HG03457 (cell line): Measurements from ENCODE around the gene UNC5C.

ENCODE experiments used
- ATAC-seq: cut with Tn5 transposase; IDR thresholded peaks from one replicate; pipeline ENCODE4 v1.9.1; 2021; ENCODE audit warnings: moderate number of reproducible peaks; ENCODE audit not compliant: unreplicated experiment

Gene UNC5C

GRCh38 chr4:95231681-95232080 lies 317.1 kb downstream of the UNC5C start:
- ATAC-seq = no peak

GRCh38 chr4:95225849-95226248 lies 322.9 kb downstream of the UNC5C start:
- no peak for ATAC-seq

- no peak for ATAC-seq
Observed at GRCh38 chr4:95224402-95224801, 324.4 kb downstream of the UNC5C start.

- ATAC-seq = no peak
Observed at GRCh38 chr4:95220205-95221175, 328.3 kb downstream of the UNC5C start.

DNA sequence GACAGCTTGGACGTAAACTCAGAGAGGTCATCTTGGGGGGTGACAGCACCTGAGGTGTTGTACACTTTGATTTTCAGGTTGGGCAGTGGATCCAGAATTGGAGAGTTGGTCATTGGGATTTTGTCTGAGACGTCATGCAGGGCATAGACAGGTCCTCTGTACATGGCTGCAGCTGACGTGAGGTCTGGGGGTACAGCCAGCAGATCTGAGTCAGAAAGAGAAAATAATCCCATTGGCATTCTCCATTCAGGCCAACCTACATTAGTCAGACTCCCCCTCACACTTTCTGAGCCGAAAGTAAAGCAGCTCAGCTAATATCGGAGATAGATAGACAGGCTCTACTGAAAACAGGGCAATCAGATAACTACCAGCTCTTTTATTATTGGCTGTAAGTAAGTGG lies 329.7 kb downstream of the UNC5C start:
- no peak for ATAC-seq

DNA sequence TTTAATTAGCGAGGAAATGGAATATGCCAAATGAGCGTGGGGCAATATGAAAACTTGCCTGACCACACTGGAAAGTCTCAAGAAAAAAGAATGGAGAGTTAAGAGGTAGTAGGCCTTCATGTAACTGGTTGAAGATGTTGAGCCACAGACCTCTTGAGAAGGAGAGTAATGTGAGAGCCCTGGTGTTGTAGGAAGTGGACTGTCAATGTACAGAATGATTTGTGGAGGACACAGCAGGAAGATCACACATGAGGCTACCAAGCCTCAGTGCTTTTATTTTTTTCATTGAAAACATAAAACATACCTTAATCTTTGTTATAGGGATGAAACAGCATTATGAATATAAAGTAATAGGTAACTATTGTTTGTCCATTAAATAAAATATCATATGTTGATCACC lies 331.6 kb downstream of the UNC5C start:
- no peak for ATAC-seq

DNA sequence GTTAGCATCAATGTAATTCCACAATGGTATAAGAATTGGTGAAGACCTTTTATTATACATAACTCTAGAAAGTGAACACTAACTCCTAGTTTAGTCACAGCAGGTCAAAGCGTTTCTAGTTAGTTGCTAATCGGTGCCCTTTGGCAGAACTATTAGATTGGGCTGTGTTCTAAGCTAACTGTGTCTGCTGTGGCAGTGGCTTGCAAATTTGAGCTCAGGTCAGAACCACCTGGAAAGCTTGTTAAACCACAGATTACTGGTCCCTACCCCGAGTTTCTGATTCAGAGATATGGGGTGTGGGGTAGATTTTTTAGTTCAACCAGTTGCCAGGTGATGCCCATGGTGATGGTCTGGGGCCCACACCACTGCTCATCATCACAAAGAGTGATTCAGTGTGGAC lies 332.1 kb downstream of the UNC5C start:
- no peak for ATAC-seq

- ATAC-seq = no peak
Observed at GRCh38 chr4:95215991-95216605, 332.7 kb downstream of the UNC5C start.

DNA sequence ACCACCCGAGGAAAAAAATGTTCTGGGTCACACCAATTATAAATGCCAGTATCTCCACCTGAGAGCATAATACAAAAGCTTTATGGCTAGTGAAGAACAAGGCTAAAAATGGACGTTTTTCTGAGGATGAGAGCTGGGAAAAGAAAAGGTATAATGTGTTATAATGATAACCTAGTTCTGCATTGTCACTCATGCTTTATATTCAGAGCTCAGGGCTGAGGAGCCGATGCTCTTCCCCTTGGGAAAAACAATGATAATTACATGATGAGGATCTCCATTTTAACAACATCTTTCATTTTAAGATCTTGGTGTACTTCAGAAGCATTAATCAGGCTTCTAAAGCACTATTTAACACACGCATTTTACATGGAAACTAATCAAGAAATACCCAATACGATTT lies 333.7 kb downstream of the UNC5C start:
- ATAC-seq = no peak

GRCh38 chr4:95214408-95214807 lies 334.4 kb downstream of the UNC5C start:
- ATAC-seq = no peak

DNA sequence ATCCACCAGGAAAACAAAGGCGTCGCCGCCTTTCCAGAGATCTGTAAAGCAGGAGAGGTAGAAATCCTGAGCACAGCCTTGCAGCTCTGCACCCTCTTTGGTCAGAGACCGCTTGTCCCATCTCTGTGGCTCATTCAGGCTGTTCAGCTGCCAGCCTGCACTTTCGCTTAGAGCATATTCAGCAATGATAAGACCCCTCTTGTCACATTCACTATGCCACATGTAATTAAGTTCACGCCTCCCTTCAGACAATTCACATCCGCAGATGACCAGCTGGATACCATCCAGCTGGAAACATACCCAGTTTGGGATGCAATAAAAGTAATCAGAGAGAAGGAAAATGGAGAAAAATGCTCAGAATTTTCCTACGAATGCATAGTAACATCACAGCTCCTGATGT lies 335.4 kb downstream of the UNC5C start:
- no peak for ATAC-seq

DNA sequence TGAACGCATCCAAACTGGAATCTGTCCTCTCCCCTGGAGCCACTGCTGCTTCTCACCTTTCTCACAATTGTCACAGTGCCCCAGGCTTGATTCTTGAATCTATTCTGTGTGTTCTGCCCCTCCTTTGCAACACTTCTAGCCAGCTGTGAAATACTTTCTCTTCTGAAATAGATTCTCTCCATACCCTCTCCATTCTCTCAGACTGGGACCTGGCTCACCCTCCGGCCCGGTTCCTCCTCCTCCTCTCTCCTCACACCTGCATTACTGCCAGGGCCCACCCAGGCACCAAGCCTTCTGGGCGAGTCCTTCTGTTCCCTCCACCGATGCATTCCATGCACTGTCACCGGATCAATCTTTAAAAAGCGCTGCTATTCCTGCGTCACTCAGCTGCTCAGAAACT lies 336.1 kb downstream of the UNC5C start:
- ATAC-seq = no peak

GRCh38 chr4:95209927-95210326 lies 338.8 kb downstream of the UNC5C start:
- no peak for ATAC-seq

GRCh38 chr4:95204873-95205272 lies 343.9 kb downstream of the UNC5C start:
- ATAC-seq = no peak

- ATAC-seq = no peak
Observed at GRCh38 chr4:95204267-95204844, 344.4 kb downstream of the UNC5C start.

GRCh38 chr4:95198961-95199360 lies 349.8 kb downstream of the UNC5C start:
- ATAC-seq = no peak

DNA sequence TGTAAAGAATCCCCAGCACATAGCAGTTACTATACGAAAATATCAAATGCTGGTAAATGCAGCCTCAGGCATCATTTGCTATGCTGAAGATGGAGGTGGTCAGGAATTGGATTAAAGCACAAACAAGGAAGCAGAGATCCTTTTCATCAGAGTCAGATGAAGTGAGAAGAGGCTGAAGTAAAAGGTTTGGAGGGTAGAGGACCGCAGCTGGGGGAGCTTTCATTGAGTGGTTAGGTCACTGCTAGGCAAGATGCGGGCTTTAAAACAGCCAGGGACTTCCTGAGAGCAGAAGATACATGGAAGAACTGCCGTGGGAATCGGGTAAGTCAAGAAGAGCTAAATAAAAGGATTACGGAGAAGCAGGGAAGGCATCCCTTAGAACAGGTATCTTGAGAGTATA lies 351.4 kb downstream of the UNC5C start:
- no peak for ATAC-seq

GRCh38 chr4:95193391-95194224 lies 355.2 kb downstream of the UNC5C start:
- no peak for ATAC-seq

GRCh38 chr4:95191537-95191936 lies 357.2 kb downstream of the UNC5C start:
- ATAC-seq = no peak

DNA sequence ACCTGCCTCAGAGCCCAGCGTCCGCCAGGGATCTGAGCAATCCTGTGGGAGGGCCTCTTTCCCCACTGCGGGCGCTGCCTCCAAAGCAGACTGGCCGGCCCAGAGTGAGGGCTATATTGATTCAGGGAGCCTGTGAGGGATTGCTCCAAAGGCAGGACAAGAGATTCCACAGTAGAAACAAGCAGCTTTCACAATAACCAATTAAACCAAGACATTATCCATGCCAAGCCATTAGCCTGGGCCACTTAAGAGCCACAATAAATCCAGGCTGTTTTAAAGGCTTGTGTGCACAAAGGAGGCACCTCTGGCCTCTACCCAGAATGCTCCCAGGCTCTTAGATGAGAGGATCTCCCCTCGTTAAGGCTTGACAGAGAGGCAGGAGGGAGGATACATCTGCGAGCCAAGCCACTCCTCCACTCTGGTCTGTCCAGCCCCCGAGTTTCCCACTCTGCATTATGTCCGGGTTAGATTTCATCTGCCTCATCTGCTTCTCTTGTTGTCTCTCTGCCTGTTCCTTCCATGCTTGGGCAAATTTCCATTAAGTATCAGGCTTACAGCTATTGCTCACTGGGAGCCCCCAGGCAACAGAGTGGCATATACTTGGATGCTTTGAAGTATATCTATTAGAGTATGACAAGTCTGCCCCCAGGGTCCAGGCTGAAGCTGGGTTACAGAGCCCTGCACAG lies 357.9 kb downstream of the UNC5C start:
- no peak for ATAC-seq
